GM12875 (cell line): ENCODE data around the gene SOWAHC.

Experiments used
- H3K4me3 ChIP-seq: one replicate; pipeline ENCODE4 v1.5.1; 2011; ENCODE audit warnings: low read depth, low read length, control low read depth
- TF ChIP-seq, protein P1 (sequence below): IDR thresholded peaks from 2 replicates; pipeline ENCODE4 v1.5.1; 2011; ENCODE audit warnings: low read depth, mild to moderate bottlenecking, control low read depth, inconsistent platforms, low read length, moderate library complexity, borderline replicate concordance; ENCODE audit not compliant: insufficient read depth

SOWAHC gene

DNA sequence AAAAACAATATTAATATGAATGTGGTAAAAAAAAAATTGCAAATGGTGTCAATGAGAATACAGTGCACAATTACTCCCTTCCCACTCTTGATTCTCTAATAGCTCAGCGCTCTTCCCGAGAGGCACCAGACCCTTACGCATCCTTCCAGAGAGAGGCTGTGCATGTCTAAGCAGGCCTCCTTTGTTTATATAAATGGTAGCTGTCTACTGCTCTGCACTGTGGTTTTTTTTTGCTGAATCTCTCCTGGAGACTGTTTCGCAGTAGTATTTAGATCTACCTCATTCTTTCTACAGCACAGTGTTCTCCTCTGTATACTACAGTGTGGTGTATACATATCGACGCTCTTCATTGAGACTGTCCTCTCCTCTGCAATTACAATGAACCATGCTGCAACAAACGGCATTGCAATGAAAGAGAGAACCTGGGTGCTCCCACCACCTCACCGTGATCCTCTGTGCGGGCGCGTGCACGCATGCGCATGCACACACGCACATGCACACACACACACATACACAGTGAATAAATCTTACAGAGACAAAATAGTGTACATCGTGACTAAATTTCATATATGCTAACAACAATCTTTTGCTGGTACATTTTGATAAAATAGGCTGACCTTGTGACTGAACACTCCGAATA is 19.8 kb upstream of the SOWAHC start:
- TF ChIP-seq, protein P1, sequence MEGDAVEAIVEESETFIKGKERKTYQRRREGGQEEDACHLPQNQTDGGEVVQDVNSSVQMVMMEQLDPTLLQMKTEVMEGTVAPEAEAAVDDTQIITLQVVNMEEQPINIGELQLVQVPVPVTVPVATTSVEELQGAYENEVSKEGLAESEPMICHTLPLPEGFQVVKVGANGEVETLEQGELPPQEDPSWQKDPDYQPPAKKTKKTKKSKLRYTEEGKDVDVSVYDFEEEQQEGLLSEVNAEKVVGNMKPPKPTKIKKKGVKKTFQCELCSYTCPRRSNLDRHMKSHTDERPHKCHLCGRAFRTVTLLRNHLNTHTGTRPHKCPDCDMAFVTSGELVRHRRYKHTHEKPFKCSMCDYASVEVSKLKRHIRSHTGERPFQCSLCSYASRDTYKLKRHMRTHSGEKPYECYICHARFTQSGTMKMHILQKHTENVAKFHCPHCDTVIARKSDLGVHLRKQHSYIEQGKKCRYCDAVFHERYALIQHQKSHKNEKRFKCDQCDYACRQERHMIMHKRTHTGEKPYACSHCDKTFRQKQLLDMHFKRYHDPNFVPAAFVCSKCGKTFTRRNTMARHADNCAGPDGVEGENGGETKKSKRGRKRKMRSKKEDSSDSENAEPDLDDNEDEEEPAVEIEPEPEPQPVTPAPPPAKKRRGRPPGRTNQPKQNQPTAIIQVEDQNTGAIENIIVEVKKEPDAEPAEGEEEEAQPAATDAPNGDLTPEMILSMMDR = no peak

GRCh38 chr2:109595644-109596043 is 18.5 kb upstream of the SOWAHC start:
- TF ChIP-seq, protein P1 = no peak
- H3K4me3 ChIP-seq = no peak overlapping the region

More for the DNA sequence above, 19.8 kb upstream of the SOWAHC start:
- no peak overlapping the region for H3K4me3 ChIP-seq

GRCh38 chr2:109597283-109597682 is 16.9 kb upstream of the SOWAHC start:
- TF ChIP-seq, protein P1 = no peak
- no peak overlapping the region for H3K4me3 ChIP-seq

GRCh38 chr2:109601783-109602182 is 12.4 kb upstream of the SOWAHC start:
- no peak overlapping the region for H3K4me3 ChIP-seq
- TF ChIP-seq, protein P1 = no peak

GRCh38 chr2:109602617-109603188 is 11.5 kb upstream of the SOWAHC start:
- TF ChIP-seq, protein P1 = no peak
- no peak overlapping the region for H3K4me3 ChIP-seq

DNA sequence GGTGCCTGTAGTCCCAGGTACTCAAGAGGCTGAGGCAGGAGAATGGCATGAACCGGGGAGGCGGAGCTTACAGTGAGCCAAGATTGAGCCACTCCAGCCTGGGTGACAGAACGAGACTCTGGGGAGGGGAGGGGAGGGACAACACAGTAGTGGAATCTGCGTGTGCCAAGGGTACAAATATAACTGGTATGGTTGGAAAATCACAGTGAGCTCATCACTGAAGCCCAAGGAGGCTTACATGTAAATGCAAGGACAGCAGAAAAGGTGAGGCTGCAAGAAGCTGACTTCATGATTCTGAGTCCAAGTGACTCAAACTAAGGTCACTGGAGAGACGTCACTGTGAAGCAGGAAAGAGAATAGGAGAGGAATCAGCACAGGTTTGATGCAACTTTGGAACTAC is 9.6 kb upstream of the SOWAHC start:
- H3K4me3 ChIP-seq = no peak overlapping the region
- TF ChIP-seq, protein P1 = no peak

DNA sequence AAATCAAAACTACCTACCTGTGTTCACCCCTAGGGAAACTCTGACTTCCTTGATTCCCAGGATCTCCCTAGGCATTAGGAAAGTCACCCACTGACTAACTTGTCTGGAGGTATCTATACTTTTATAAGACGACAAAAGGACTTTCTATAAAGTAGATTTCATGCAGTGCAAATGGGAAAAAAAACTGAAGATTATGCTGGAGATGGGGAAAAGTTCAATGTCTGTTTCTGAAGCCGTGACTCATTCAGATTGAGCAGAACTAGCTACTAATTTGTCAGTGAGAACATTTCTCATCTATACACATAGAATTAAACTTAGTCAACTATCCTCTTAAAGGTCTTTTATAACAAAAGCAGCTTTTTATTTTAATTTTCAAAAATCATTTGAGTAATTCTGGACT is 6.4 kb upstream of the SOWAHC start:
- TF ChIP-seq, protein P1 = no peak
- no peak overlapping the region for H3K4me3 ChIP-seq
